NCI-H748 (cell line): ENCODE results near the gene RIMBP2.
A peak's percentile ranks its signal among the peaks of the same experiment; 100 is the strongest.
"Not testable (repeated sequence)": the region's sequence is repeated elsewhere in the genome, so short reads cannot be mapped to it uniquely, and the experiment has no call there.

Source experiments
- DNase-seq: peaks from one replicate; lab custom pipeline; 2025; ENCODE audit not compliant: unreplicated experiment; lab: John Stamatoyannopoulos, UW

Gene RIMBP2

DNA sequence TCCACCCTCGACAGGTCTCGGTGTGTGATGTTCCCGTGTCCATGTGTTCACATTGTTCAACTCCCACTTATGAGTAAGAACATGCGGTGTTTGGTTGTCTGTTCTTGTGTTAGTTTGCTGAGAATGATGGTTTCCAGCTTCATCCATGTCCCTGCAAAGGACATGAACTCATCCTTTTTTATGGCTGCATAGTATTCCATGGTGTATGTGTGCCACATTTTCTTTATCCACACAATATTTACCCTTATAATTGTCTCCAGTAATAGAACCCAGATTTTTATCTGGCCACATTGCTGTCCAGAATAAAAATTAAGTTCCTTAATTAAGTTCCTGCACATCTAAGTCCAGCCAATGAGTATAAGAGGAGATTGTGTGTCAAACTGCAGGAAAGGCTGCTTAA, 22.3 kb upstream of the RIMBP2 start:
- DNase-seq, result not testable (repeated sequence)

DNA sequence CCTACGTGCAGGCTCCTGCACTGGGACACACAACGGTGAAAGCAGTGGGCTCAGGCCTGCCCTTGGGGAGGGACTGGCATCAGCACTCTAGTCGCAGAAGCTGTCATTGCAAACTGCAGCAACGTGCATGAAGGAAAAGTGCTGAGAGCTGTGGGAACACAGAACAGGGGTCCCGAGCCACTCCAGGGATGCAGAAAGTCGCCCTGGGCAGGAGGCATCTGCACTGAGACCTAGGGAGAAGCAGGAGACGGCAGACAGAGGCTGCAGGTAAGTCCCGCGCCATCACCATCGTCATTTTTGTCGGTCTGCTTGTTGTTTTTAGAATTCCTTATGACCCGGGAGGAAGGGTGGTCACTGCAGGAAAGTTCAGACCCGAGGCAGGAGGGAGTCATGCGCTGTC, 21.6 kb upstream of the RIMBP2 start:
- DNase-seq, result no peak

DNA sequence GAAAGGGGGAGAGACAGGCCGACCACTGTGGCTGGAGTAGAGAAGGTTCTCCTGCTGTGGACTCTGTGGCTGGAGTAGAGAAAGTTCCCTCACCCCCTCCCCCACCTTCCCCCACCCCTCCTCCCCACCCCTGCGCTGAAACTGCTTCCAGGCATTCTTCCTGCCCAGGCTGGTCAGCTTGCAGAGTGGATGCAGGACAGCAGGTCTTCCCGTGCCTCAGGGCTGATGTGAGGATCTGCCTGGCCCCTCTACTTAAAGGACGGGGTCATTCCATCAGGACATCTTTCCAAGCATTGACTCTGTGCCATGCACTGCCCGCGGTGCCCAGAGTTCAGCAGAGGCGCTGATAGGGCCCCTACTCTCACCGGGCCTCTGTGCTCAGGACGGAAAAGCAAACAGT, 13.2 kb upstream of the RIMBP2 start:
- no peak for DNase-seq

- no peak for DNase-seq
Measured at GRCh38 chr12:130728158-130729058, 12.3 kb upstream of the RIMBP2 start.

DNA sequence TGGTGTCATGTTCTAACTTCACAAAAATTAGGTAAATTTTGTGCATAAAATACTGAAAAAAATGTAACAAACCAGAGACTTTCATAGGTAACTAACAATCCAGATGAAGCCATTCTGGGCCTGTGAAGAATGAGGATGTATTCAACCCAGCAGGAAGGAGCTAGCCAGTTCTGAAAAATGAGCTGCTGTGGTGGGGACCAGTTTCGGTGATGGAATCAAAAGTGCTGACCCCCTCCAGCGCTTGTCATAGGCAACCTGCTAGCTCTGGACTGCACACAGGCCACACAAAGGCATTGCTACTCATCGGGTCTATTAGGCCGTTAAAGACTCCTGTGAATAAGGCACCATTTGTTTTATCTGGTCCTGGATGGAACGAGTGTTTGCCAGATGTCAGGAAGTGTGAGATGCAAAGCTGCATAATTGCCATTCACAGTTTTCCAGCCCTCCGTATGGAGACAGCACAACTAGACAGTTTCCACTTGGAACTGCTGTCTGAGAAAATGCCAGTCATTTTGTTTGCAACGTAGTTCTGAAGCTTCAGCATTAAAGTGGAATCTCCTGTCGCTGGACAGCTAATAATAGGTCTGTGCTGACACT, 3.3 kb upstream of the RIMBP2 start:
- DNase-seq, result peak; percentile 53

- DNase-seq, result no peak
Measured at GRCh38 chr12:130717752-130718151, 1.7 kb upstream of the RIMBP2 start.

DNA sequence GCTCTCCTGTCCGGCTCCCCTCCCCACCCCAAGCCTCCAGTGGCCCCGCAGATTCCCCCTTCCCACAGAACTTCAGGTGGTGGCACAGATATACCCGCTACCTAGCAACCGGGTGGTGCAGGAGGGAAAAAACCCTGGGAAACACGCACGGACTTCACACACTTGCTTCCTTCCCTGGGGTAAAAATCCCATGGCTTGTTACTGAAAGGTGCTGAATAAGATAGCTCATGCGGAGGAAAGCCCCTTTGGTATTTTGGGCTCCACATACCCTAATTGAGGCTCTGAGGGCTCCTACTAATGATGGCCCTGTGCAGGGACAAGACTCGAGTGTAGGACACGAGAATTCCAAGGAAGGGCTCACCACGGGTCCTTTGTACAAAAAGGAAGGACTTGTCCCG, 869 bp upstream of the RIMBP2 start:
- peak; percentile 79 for DNase-seq

GRCh38 chr12:130715150-130715997, 725 bp downstream of the RIMBP2 start:
- DNase-seq, result peak; percentile 66

GRCh38 chr12:130714591-130715149, 1.4 kb downstream of the RIMBP2 start:
- peak; percentile 35 for DNase-seq

DNA sequence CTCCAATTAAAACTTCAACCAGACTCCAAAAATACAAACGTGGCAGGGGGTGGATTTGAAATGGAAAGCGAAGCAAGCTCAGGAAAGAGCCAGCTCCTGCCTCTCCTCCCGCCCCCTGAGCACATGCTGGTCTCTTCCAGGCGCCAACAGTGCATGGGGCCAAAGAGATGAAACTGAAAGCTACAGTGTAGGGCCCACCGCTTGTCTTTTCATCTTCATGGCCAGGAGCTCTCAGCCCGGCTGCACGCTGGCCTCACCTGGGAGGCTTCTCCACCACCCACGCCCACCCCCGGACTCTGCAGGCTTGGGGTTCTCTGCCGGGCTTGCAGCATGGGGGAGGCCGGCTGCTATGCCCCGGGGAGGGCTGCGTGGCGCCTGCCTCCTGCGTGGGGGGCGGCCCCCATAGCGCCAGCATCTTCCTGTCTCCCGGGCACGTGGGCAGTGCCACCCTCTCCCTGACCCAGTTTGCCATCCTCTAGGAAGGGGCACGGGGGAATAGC, 2.0 kb downstream of the RIMBP2 start:
- DNase-seq, result peak; percentile 40

- DNase-seq, result peak; percentile 40
Measured at GRCh38 chr12:130713581-130713991, 2.5 kb downstream of the RIMBP2 start.

GRCh38 chr12:130712346-130713065, 3.6 kb downstream of the RIMBP2 start:
- DNase-seq, result no peak

- DNase-seq, result peak; percentile 94
Measured at GRCh38 chr12:130711756-130712155, 4.3 kb downstream of the RIMBP2 start.

DNA sequence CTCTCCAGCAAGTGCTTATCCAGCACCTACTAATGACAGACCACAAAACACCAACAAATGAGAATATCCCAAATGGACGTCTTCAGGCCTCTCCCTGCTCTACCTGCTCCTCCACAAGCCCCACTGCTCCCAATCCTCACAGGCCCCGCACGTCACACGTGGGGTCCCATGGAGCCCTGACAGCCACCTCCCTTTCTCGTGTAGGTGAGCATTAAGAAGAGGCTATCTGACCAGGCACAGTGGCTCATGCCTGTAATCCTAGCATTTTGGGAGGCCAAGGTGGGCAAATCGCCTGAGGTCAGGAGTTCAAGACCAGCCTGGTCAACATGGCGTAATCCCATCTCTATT, 5.4 kb downstream of the RIMBP2 start:
- no peak for DNase-seq

DNA sequence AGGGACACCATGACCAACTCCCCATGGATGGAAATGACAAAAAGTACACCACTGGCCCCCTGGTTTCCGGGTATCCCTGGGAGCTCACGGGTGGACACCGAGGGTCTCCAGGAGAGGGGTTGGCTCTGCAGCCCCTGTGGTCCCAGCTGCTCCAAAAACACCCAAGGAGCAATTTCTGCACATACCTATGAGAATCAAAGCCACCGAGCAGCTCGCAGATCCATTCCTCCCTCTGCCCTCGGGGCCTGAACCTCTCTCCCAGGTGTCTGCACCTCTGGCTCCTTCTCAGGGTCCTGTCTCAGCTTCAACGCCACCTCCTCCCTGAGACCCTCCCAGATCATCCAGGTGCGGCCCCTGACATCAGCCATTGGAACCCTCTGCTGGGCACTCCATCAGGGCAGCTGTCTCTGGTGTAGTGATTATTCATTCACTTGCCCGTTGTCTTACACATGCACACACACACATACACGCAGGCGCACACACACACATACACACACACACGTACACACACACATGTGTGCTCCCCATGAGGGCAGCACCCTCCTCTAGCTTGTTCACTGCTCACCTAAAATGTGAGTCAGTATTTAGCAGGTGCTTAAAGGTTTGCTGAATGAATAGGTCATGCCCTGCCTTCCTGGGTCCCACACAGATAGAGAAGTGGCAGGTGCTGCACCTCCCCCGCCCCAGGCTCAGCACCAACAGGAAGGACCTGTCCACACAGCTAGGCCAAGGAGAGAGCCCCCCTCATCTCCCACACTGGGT, 5.9 kb downstream of the RIMBP2 start:
- no peak for DNase-seq

DNA sequence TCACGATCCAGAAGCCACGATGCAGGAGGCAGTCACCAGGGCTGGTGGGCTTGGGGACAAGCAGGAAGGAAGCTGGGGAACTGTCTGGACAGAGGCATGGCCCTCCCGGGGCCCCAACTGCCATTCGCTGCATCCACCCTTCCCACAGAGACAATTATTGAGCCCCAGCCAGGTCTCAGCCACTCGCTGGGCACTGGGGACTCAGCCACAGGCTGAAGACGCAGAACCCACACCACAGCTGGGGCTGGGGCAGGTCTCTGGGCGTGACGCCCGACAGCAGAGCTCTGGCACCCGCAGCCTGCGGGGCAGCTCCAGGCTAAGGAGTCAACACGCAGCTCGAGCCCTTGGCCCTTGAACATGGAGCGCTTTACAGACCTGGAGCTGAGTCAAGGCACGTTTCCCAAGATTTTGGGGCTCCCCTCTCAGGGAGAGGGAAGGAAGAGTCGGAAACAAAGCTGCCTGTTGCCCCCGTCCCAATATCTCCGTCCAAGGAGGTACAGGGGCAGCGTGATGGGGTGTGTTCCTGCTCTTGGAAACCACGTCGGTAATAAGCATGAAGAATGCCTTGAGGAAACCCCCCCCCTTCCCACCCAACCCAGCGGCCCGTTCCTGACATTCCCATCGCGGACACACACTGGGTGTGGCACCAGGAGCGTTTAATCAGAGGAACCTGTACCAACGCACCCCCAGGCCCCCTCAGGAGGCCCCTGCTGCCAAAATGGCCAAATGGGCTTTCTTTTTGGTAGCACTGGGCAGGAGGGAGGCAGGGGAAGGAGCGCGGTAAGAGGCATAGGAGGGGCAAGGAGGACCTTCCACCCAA, 6.7 kb downstream of the RIMBP2 start:
- DNase-seq, result no peak

GRCh38 chr12:130708648-130709047, 7.5 kb downstream of the RIMBP2 start:
- no peak for DNase-seq

- no peak for DNase-seq
Measured at GRCh38 chr12:130707571-130707891, 8.6 kb downstream of the RIMBP2 start.
